ENCODE measurements around the gene PRRT1B. TPM values are rescaled to one million over a fixed set of nuclear protein-coding genes. Genes with fewer than 3 reads are reported as not detected.

PRRT1B gene
- total and polyA plus RNA-seq, 2 donors from 2014 or later = 1.0 TPM; not detected in 1

DNA sequence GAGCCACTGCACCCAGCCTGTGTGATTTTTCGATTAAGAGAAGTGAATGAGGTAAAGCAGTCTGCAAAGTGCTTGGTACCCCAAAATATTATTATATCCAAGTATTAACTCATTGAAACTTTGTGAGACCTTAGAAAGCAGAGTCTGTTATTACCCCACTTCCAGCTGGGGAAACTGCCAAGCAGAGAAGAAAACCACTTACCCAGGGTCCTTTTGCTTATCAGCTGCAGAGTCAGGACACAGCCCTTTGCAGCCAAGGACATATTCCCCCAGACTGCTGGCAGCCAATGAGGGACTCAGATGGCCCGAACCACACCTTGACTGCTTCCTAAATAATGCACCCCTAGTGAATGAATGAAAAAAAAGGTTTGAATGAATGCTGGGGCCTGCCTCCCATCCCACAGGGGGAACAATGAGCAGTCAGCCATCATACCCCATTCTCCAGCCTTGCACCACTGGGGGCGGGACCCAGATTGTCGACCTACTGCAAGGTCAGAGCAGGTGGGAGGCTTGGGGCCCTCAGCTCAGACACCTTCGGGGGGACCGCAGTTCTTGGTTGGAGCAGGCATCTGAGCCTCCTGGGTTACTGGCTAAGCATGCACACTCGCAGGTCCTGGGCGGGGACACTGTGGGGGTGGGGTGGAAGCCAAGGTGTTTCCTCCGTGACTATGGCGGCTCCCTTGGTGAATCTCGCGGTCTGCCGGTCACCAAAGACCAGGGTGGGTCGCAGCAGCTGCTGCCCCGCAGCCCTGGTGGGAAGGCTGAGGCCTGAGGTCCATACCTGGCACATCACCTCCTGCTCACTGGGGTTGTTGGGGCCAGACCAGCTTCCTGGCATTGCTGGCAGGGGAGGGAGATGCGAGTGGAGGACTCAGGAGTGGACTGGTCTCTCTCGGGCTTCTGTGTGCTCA lies 29.7 kb downstream of the PRRT1B start:
- FAIRE-seq (no peak), DNase-seq (peak in 1 of 5 donors; percentile 66)
- no peak overlapping the region for H3K27ac ChIP-seq (ENCODE audit: low read depth in 2 of 2, low read length in 2 of 2)
- H3K9ac ChIP-seq (ENCODE audit: low read length in 3 of 3) = no peak overlapping the region
- TF ChIP-seq, protein P1, sequence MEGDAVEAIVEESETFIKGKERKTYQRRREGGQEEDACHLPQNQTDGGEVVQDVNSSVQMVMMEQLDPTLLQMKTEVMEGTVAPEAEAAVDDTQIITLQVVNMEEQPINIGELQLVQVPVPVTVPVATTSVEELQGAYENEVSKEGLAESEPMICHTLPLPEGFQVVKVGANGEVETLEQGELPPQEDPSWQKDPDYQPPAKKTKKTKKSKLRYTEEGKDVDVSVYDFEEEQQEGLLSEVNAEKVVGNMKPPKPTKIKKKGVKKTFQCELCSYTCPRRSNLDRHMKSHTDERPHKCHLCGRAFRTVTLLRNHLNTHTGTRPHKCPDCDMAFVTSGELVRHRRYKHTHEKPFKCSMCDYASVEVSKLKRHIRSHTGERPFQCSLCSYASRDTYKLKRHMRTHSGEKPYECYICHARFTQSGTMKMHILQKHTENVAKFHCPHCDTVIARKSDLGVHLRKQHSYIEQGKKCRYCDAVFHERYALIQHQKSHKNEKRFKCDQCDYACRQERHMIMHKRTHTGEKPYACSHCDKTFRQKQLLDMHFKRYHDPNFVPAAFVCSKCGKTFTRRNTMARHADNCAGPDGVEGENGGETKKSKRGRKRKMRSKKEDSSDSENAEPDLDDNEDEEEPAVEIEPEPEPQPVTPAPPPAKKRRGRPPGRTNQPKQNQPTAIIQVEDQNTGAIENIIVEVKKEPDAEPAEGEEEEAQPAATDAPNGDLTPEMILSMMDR (IDR thresholded peaks at IDR 0.05; ENCODE audit: borderline replicate concordance, extremely low read depth, insufficient read depth) = no peak
- intact Hi-C loops (cut with DNase I) = no loop called here
- peaks cover 0 to 3% (median 0%) of the 10 kb centered on the region in 3 donors for H3K4me1 ChIP-seq (ENCODE audit: control insufficient read depth in 2 of 3, insufficient read depth in 2 of 3, low read depth in 1 of 3, low read length in 3 of 3)
- peaks cover 0 to 25% (median 2%) of the 10 kb centered on the region in 3 donors for H3K36me3 ChIP-seq (ENCODE audit: control insufficient read depth in 2 of 3, insufficient read depth in 3 of 3, low read length in 3 of 3)
- H3K9me3 ChIP-seq (ENCODE audit: control insufficient read depth in 2 of 3, insufficient read depth in 1 of 3, low read length in 3 of 3) = no peaks in the 10 kb centered on the region
- H3K27me3 ChIP-seq (ENCODE audit: control insufficient read depth, insufficient read depth, low read length) = no peaks in the 10 kb centered on the region
- H3K4me3 ChIP-seq (ENCODE audit: low read length in 3 of 3) = no peak overlapping the region

DNA sequence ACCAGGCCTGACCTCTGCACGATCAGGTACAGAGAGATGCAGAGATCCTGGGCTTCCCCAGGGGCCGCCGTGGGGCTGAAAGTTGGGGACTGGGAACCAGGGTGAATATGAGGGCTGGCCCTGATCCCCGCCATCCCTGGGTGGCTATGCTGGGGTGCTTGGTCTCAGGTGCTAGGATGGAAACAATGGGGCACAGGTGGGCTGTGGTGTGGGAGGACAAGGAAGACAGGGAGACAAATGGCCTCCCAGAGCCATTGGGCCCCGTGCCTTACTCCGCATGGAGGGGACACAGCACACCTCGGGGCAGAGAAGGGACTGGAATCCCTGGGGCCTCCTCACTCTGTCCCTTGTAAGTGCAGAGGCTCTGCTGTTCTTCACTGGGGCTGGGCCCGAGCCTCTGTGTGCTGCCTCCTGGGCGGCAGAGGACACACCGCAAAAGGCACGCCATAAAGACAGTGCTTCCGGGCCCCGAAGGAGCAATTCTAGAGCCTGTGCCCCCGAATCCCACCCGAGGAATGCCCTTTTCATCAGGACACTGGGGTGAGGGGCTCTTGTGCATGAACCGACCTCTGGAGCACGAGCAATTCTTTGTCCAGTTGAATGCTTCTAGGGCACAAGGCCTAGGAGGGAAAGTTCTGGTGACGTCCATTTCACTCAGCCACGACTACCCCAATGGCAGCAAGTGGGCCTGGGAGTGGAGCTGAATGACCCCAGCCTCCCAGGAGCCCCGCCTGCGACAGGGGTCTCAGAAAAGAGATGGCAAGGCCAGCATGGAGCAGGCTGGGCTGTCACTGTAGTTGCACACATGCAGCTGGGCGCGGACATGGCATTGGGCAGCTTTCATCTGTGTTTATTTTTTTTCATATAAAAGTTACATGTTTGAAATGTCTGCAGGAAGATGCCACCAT lies 30.9 kb downstream of the PRRT1B start:
- Histone ChIP-seq H3K36me3 (ENCODE audit: control insufficient read depth in 2 of 3, insufficient read depth in 3 of 3, low read length in 3 of 3) (peaks cover 0 to 29% (median 5%) of the 10 kb centered on the region in 3 donors), H3K27ac (ENCODE audit: low read depth in 2 of 2, low read length in 2 of 2) (no peak overlapping the region), H3K9me3 (ENCODE audit: control insufficient read depth in 2 of 3, insufficient read depth in 1 of 3, low read length in 3 of 3) (no peaks in the 10 kb centered on the region), H3K4me1 (ENCODE audit: control insufficient read depth in 2 of 3, insufficient read depth in 2 of 3, low read depth in 1 of 3, low read length in 3 of 3) (peaks cover 0 to 3% (median 0%) of the 10 kb centered on the region in 3 donors), H3K9ac (ENCODE audit: low read length in 3 of 3) (no peak overlapping the region), H3K4me3 (ENCODE audit: low read length in 3 of 3) (no peak overlapping the region), H3K27me3 (ENCODE audit: control insufficient read depth, insufficient read depth, low read length) (no peaks in the 10 kb centered on the region)
- peak in 1 of 5 donors; percentile 65 for DNase-seq
- FAIRE-seq = no peak
- intact Hi-C loops (cut with DNase I) = no loop called here
- TF ChIP-seq, protein P1 (IDR thresholded peaks at IDR 0.05; ENCODE audit: borderline replicate concordance, extremely low read depth, insufficient read depth) = no peak

DNA sequence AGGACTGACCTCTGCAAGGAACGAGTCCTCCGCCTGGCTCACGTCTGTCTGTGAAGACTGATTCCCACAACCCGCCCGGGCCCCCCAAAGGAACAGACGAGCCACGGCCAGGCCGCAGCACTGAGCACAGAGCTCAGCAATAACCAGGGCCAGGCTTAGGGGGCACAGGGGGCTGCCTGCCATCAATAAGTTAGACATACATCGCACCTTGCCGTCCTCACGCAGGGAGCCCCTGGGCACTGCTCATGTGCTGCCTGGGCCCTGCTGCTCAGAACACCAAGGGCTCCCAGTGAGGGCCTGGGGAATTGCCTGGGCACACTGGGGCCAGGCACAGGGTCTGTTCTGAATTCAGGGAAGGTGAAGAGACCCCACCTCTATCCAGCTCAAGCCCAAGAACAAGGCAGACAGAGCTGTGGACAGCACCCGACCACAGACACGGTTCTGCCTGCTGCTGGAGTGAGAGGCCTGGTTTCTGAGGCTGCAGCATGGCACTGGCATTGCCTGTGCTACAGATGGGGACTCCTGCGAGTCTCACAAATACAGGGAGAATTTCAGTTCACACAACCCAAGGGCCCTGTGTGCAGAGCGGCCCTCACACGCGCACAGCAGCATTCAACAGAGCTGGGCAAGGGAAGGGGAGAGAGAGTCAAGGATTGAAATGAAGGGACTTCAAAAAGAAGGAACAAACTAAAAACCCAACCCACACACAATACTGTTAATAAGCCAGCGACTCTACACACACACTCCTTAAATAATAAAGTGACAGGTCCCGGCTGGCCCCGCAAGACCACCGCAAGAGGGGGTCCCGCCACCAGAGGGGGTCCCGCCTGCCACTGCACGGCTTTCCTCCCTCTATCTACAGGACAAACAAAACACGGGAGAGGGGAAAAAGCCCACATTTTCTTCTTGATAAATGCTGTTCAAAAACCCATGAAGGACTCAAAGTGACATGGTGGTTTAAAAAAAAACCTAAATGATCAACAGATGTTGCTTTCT lies 32.0 kb downstream of the PRRT1B start:
- Histone ChIP-seq H3K36me3 (ENCODE audit: control insufficient read depth in 2 of 3, insufficient read depth in 3 of 3, low read length in 3 of 3) (peaks cover 0 to 32% (median 10%) of the 10 kb centered on the region in 3 donors), H3K27me3 (ENCODE audit: control insufficient read depth, insufficient read depth, low read length) (no peaks in the 10 kb centered on the region), H3K4me1 (ENCODE audit: control insufficient read depth in 2 of 3, insufficient read depth in 2 of 3, low read depth in 1 of 3, low read length in 3 of 3) (peaks cover 0 to 3% (median 0%) of the 10 kb centered on the region in 3 donors), H3K9me3 (ENCODE audit: control insufficient read depth in 2 of 3, insufficient read depth in 1 of 3, low read length in 3 of 3) (no peaks in the 10 kb centered on the region), H3K27ac (ENCODE audit: low read depth in 2 of 2, low read length in 2 of 2) (no peak overlapping the region), H3K9ac (ENCODE audit: low read length in 3 of 3) (no peak overlapping the region), H3K4me3 (ENCODE audit: low read length in 3 of 3) (no peak overlapping the region)
- DNase-seq (peak in 1 of 5 donors; percentile 61), FAIRE-seq (no peak)
- TF ChIP-seq, protein P1 (IDR thresholded peaks at IDR 0.05; ENCODE audit: borderline replicate concordance, extremely low read depth, insufficient read depth) = no peak
- intact Hi-C loops (cut with DNase I) = no loop called here

Measured in kidney (tissue), 14 donors.